ENCODE measurements around the gene TPST2.
A peak's percentile ranks its signal among the peaks of the same experiment; 100 is the strongest.

Gene TPST2

GRCh38 chr22:26597480-26597879 is 7.5 kb upstream of the TPST2 start:
- Histone ChIP-seq H3K27ac (no peak overlapping the region), H3K36me3 (no peaks in the 10 kb centered on the region), H3K4me3 (no peak overlapping the region)

GRCh38 chr22:26597026-26597425 is 7.1 kb upstream of the TPST2 start:
- H3K9ac ChIP-seq = no peak overlapping the region
- H4K20me1 ChIP-seq = no peaks in the 10 kb centered on the region
- H3K27me3 ChIP-seq = no peaks in the 10 kb centered on the region
- peaks cover 33% of the 10 kb centered on the region for H3K4me1 ChIP-seq
- H3K27ac ChIP-seq = no peak overlapping the region
- H3K9me3 ChIP-seq = no peaks in the 10 kb centered on the region
- H3K36me3 ChIP-seq = no peaks in the 10 kb centered on the region
- H3K4me2 ChIP-seq = no peak overlapping the region
- TF ChIP-seq Cebpa-rat (IDR thresholded peaks at IDR 0.05) = no peak
- H3K4me3 ChIP-seq = no peak overlapping the region

More at GRCh38 chr22:26597480-26597879, 7.5 kb upstream of the TPST2 start:
- H3K4me2 ChIP-seq = no peak overlapping the region
- no peaks in the 10 kb centered on the region for H3K9me3 ChIP-seq
- no peaks in the 10 kb centered on the region for H3K27me3 ChIP-seq
- H4K20me1 ChIP-seq = no peaks in the 10 kb centered on the region
- no peak overlapping the region for H3K9ac ChIP-seq
- H3K4me1 ChIP-seq = peaks cover 29% of the 10 kb centered on the region
- no peak for TF ChIP-seq Cebpa-rat (IDR thresholded peaks at IDR 0.05)

GRCh38 chr22:26593763-26594162 is 3.8 kb upstream of the TPST2 start:
- no peak overlapping the region for H3K9ac ChIP-seq
- H3K4me1 ChIP-seq = peaks cover 34% of the 10 kb centered on the region
- no peaks in the 10 kb centered on the region for H3K27me3 ChIP-seq
- no peaks in the 10 kb centered on the region for H3K9me3 ChIP-seq
- no peaks in the 10 kb centered on the region for H3K36me3 ChIP-seq
- H3K27ac ChIP-seq = no peak overlapping the region
- no peak overlapping the region for H3K4me3 ChIP-seq
- H3K4me2 ChIP-seq = no peak overlapping the region
- TF ChIP-seq Cebpa-rat (IDR thresholded peaks at IDR 0.05) = no peak
- peaks cover 10% of the 10 kb centered on the region for H4K20me1 ChIP-seq

GRCh38 chr22:26592421-26592891 is 2.5 kb upstream of the TPST2 start:
- peaks cover 37% of the 10 kb centered on the region for H3K4me1 ChIP-seq
- H3K27me3 ChIP-seq = no peaks in the 10 kb centered on the region
- TF ChIP-seq Cebpa-rat (IDR thresholded peaks at IDR 0.05) = no peak
- H3K9me3 ChIP-seq = peaks cover 5% of the 10 kb centered on the region; the same call in 1 of the 2 replicates
- H3K36me3 ChIP-seq = no peaks in the 10 kb centered on the region; the same call in 1 of the 2 replicates
- H3K27ac ChIP-seq = no peak overlapping the region
- H3K4me3 ChIP-seq = no peak overlapping the region
- H4K20me1 ChIP-seq = peaks cover 24% of the 10 kb centered on the region
- no peak overlapping the region for H3K9ac ChIP-seq
- H3K4me2 ChIP-seq = peak overlapping the region; percentile 37

GRCh38 chr22:26589367-26589844 is 526 bp downstream of the TPST2 start:
- peak overlapping the region; percentile 99 for H3K4me3 ChIP-seq
- H3K4me2 ChIP-seq = peak overlapping the region; percentile 93
- H3K27me3 ChIP-seq = no peaks in the 10 kb centered on the region
- H3K9me3 ChIP-seq = peaks cover 5% of the 10 kb centered on the region; the same call in 1 of the 2 replicates
- H3K36me3 ChIP-seq = peaks cover 9% of the 10 kb centered on the region
- peak overlapping the region; percentile 93 for H3K27ac ChIP-seq
- H3K4me1 ChIP-seq = peaks cover 68% of the 10 kb centered on the region
- H3K9ac ChIP-seq = peak overlapping the region; percentile 96
- peaks cover 54% of the 10 kb centered on the region for H4K20me1 ChIP-seq
- no peak for TF ChIP-seq Cebpa-rat (IDR thresholded peaks at IDR 0.05)

- peak overlapping the region; percentile 93 for H3K4me2 ChIP-seq
- TF ChIP-seq Cebpa-rat (IDR thresholded peaks at IDR 0.05) = no peak
- H3K36me3 ChIP-seq = peaks cover 11% of the 10 kb centered on the region
- peaks cover 60% of the 10 kb centered on the region for H4K20me1 ChIP-seq
- H3K4me1 ChIP-seq = peaks cover 73% of the 10 kb centered on the region
- H3K27me3 ChIP-seq = no peaks in the 10 kb centered on the region
- peaks cover 5% of the 10 kb centered on the region; the same call in 1 of the 2 replicates for H3K9me3 ChIP-seq
- peak overlapping the region; percentile 96 for H3K9ac ChIP-seq
- peak overlapping the region; percentile 93 for H3K27ac ChIP-seq
- peak overlapping the region; percentile 99 for H3K4me3 ChIP-seq
Observed at GRCh38 chr22:26588729-26589366, 1.1 kb downstream of the TPST2 start.

GRCh38 chr22:26587991-26588613 is 1.8 kb downstream of the TPST2 start:
- Histone ChIP-seq H3K27ac (no peak overlapping the region), H3K4me3 (peak overlapping the region; percentile 99), H3K27me3 (no peaks in the 10 kb centered on the region), H3K4me1 (peaks cover 79% of the 10 kb centered on the region), H3K9ac (no peak overlapping the region), H3K9me3 (peaks cover 5% of the 10 kb centered on the region; the same call in 1 of the 2 replicates), H3K36me3 (peaks cover 16% of the 10 kb centered on the region), H3K4me2 (peak overlapping the region; percentile 93), H4K20me1 (peaks cover 67% of the 10 kb centered on the region)
- TF ChIP-seq Cebpa-rat (IDR thresholded peaks at IDR 0.05) = no peak

- peak overlapping the region; percentile 69 for H3K4me2 ChIP-seq
- no peak overlapping the region for H3K4me3 ChIP-seq
- H3K27me3 ChIP-seq = no peaks in the 10 kb centered on the region
- H3K9ac ChIP-seq = peak overlapping the region; percentile 56
- H3K4me1 ChIP-seq = peaks cover 80% of the 10 kb centered on the region
- peaks cover 5% of the 10 kb centered on the region; the same call in 1 of the 2 replicates for H3K9me3 ChIP-seq
- H4K20me1 ChIP-seq = peaks cover 74% of the 10 kb centered on the region
- peak overlapping the region; percentile 47 for H3K27ac ChIP-seq
- H3K36me3 ChIP-seq = peaks cover 29% of the 10 kb centered on the region
- no peak for TF ChIP-seq Cebpa-rat (IDR thresholded peaks at IDR 0.05)
Observed at GRCh38 chr22:26586556-26587325, 3.2 kb downstream of the TPST2 start.

GRCh38 chr22:26585104-26585790 is 4.7 kb downstream of the TPST2 start:
- Histone ChIP-seq H3K9ac (peak overlapping the region; percentile 73), H3K27ac (peak overlapping the region; percentile 62), H3K9me3 (peaks cover 5% of the 10 kb centered on the region; the same call in 1 of the 2 replicates), H3K4me1 (peaks cover 86% of the 10 kb centered on the region), H4K20me1 (peaks cover 87% of the 10 kb centered on the region), H3K4me2 (peak overlapping the region; percentile 69), H3K36me3 (peaks cover 37% of the 10 kb centered on the region), H3K27me3 (no peaks in the 10 kb centered on the region), H3K4me3 (peak overlapping the region; percentile 34)
- no peak for TF ChIP-seq Cebpa-rat (IDR thresholded peaks at IDR 0.05)
